ENCODE results near the gene NLRP6. TPM values are rescaled to one million over a fixed set of nuclear protein-coding genes. Genes with fewer than 3 reads are reported as not detected.

The NLRP6 gene
- total and polyA plus RNA-seq, 2 donors = 0.90 to 2.2 TPM

DNA sequence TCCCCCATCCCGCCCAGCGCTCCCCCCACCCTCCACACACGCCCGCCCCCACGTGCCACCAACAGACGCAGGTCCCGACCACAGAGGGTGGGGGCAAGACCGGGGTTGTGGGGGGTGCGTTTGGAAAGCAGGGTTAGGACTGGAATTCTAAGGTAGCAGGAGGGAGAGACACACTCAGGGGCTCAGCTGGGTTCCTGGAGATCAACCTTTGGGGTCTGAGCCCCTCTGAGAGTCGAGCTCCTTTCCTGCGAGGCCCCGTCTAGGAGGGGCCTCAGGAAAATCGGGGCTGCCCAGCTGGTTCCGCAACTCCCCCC, 11.1 kb downstream of the NLRP6 start:
- Histone ChIP-seq H3K27me3 (ENCODE audit: control insufficient read depth in 2 of 2, insufficient read depth in 1 of 2, low read length in 1 of 2) (peaks cover 6 to 18% of the 10 kb centered on the region in 2 donors), H3K9me3 (ENCODE audit: control insufficient read depth in 2 of 2, insufficient read depth in 1 of 2, low read length in 1 of 2) (no peaks in the 10 kb centered on the region), H3K36me3 (ENCODE audit: control insufficient read depth in 2 of 2, insufficient read depth in 2 of 2, low read length in 1 of 2) (peaks cover 9 to 34% of the 10 kb centered on the region in 2 donors), H3K4me3 (ENCODE audit: low read length in 2 of 2) (peak overlapping the region; percentile 58 to 60), H3K27ac (ENCODE audit: low read depth in 1 of 2, low read length in 1 of 2) (peak overlapping the region; percentile 46 to 93), H3K4me1 (ENCODE audit: control insufficient read depth in 2 of 2, insufficient read depth in 2 of 2, low read length in 2 of 2) (peaks cover 12 to 59% of the 10 kb centered on the region in 2 donors)
- WGBS = 11% methylated on average over 14 of the region's 14 CpGs
- peak in 2 of 9 donors; percentile 38 to 65 for DNase-seq (ENCODE audit: low read depth in 6 of 9, low spot score in 9 of 9)

DNA sequence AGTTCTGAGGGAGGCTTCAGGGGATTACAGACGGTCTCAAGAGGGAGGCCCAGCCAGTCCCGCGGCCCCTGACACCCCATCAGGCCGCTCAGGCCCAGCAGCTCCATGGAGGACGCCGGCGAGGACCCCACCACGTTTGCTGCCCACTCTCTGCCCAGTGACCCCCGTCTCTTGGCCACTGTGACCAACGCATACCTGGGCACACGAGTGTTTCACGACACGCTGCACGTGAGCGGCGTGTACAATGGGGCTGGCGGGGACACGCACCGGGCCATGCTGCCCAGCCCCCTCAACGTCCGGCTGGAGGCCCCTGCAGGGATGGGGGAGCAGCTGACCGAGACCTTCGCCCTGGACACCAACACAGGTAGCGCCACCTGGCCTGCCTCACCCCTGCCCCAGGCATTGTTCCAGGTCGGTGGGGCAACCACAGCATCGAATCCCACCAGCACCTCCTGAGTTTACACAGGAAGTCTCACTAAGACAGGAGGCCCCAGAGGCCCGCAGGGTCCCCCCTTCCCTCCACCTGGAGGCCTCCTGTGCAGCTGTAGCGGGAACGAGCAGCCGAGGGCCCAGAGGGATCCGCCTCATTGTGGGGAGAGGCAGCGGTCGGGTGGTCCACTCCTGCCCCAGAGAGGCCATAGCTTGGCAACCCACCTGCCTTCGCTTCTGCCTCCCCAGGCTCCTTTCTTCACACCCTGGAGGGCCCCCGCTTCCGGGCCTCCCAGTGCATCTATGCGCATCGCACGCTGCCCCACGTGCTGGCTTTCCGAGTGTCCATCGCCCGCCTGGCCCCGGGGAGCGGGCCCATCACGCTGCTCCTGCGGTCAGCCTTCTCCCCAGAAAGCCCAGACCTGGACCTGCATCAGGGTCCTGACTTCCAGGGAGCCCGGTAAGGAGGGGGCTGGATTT, 11.8 kb downstream of the NLRP6 start:
- no peaks in the 10 kb centered on the region for H3K9me3 ChIP-seq (ENCODE audit: control insufficient read depth in 2 of 2, insufficient read depth in 1 of 2, low read length in 1 of 2)
- peaks cover 12 to 59% of the 10 kb centered on the region in 2 donors for H3K4me1 ChIP-seq (ENCODE audit: control insufficient read depth in 2 of 2, insufficient read depth in 2 of 2, low read length in 2 of 2)
- H3K27ac ChIP-seq (ENCODE audit: low read depth in 1 of 2, low read length in 1 of 2) = peak overlapping the region; percentile 52 to 93
- H3K4me3 ChIP-seq (ENCODE audit: low read length in 2 of 2) = peak overlapping the region; percentile 58 to 60
- peaks cover 4 to 18% of the 10 kb centered on the region in 2 donors for H3K27me3 ChIP-seq (ENCODE audit: control insufficient read depth in 2 of 2, insufficient read depth in 1 of 2, low read length in 1 of 2)
- peaks cover 12 to 40% of the 10 kb centered on the region in 2 donors for H3K36me3 ChIP-seq (ENCODE audit: control insufficient read depth in 2 of 2, insufficient read depth in 2 of 2, low read length in 1 of 2)
- peak in 3 of 9 donors; percentile 49 to 79 (median 61) for DNase-seq (ENCODE audit: low read depth in 6 of 9, low spot score in 9 of 9)
- WGBS = 73% methylated on average over 48 of the region's 48 CpGs

DNA sequence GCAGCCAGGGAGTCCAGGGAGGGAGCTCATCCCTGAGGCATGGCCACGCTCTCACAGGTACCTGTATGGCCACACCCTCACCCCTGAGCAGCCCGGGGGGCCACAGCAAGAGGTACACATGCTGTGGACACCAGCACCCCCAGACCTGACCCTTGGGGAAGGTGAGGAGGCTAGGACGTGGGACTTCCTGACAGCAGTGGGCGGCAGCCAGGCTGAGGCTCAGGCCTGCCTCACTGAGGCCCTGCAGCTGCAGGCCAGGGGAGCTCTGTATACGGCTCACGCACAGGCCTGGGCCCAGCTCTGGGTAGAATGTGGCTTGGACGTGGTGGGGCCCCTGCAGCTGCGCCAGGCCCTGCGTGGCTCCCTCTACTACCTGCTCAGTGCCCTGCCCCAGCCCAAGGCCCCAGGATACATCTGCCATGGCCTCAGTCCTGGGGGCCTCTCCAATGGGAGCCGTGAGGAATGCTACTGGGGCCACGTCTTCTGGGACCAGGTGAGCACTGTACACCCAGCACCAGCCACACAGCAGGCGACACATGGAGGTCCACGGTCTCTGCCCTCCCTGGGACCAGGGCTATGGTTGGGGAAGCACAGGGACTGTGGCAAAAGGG, 12.5 kb downstream of the NLRP6 start:
- DNase-seq (ENCODE audit: low read depth in 6 of 9, low spot score in 9 of 9) = peak in 1 of 9 donors; percentile 34
- Histone ChIP-seq H3K27ac (ENCODE audit: low read depth in 1 of 2, low read length in 1 of 2) (peak overlapping the region in 1 of 2 donors; percentile 93), H3K27me3 (ENCODE audit: control insufficient read depth in 2 of 2, insufficient read depth in 1 of 2, low read length in 1 of 2) (peaks cover 4 to 18% of the 10 kb centered on the region in 2 donors), H3K4me1 (ENCODE audit: control insufficient read depth in 2 of 2, insufficient read depth in 2 of 2, low read length in 2 of 2) (peaks cover 12 to 63% of the 10 kb centered on the region in 2 donors), H3K4me3 (ENCODE audit: low read length in 2 of 2) (peak overlapping the region; percentile 58 to 60), H3K36me3 (ENCODE audit: control insufficient read depth in 2 of 2, insufficient read depth in 2 of 2, low read length in 1 of 2) (peaks cover 12 to 44% of the 10 kb centered on the region in 2 donors), H3K9me3 (ENCODE audit: control insufficient read depth in 2 of 2, insufficient read depth in 1 of 2, low read length in 1 of 2) (no peaks in the 10 kb centered on the region)
- WGBS = 86% methylated on average over 13 of the region's 13 CpGs

DNA sequence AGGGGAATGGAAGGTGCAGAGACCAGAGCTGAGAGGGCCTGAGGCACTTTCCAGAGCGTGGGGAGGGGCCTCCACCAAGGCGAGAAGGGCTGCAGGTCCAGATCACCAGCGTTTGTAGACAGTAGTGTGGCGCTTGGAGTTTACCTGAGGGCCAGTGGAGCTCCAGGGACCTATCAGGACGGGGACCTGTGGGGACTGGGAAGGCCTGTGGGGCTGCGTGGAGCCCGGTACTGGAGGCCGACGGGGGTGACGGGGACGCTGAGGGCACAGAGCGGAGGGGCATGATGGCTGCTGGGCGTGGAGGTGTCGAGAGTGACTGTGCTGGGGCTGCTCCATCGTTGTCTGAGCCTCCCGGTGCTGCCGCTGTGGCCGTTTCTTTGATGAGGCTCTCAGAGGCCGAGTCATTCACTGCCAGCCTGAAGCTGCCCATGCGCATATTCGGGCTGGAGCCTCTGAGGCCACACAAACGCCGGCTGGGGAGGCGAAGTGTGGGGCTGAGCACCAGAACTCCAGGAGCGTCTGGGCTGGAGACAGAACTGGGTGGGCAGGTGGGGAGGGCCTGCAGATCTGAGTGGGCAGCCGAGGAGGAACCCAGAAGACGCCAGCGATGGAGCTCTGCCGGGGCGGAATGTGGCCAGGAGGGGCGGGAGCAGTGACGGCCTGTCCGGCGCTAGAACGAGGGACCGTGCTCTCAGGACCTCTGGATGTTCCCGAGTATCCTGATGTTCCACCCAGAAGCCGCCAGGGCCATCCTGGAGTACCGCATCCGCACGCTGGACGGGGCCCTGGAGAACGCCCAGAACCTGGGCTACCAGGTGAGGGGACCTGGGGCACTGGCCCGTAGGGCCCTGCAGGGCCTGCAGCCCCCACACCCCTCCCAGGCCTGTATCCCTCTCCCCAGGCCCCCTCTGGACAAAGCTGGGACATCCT, 13.3 kb downstream of the NLRP6 start:
- WGBS = 97% methylated on average over 44 of the region's 44 CpGs
- H3K27me3 ChIP-seq (ENCODE audit: control insufficient read depth in 2 of 2, insufficient read depth in 1 of 2, low read length in 1 of 2) = peaks cover 0 to 18% of the 10 kb centered on the region in 2 donors
- peak overlapping the region in 1 of 2 donors; percentile 93 for H3K27ac ChIP-seq (ENCODE audit: low read depth in 1 of 2, low read length in 1 of 2)
- H3K36me3 ChIP-seq (ENCODE audit: control insufficient read depth in 2 of 2, insufficient read depth in 2 of 2, low read length in 1 of 2) = peaks cover 12 to 42% of the 10 kb centered on the region in 2 donors
- H3K4me3 ChIP-seq (ENCODE audit: low read length in 2 of 2) = no peak overlapping the region
- DNase-seq (ENCODE audit: low read depth in 6 of 9, low spot score in 9 of 9) = no peak
- H3K9me3 ChIP-seq (ENCODE audit: control insufficient read depth in 2 of 2, insufficient read depth in 1 of 2, low read length in 1 of 2) = no peaks in the 10 kb centered on the region
- H3K4me1 ChIP-seq (ENCODE audit: control insufficient read depth in 2 of 2, insufficient read depth in 2 of 2, low read length in 2 of 2) = peaks cover 12 to 65% of the 10 kb centered on the region in 2 donors

DNA sequence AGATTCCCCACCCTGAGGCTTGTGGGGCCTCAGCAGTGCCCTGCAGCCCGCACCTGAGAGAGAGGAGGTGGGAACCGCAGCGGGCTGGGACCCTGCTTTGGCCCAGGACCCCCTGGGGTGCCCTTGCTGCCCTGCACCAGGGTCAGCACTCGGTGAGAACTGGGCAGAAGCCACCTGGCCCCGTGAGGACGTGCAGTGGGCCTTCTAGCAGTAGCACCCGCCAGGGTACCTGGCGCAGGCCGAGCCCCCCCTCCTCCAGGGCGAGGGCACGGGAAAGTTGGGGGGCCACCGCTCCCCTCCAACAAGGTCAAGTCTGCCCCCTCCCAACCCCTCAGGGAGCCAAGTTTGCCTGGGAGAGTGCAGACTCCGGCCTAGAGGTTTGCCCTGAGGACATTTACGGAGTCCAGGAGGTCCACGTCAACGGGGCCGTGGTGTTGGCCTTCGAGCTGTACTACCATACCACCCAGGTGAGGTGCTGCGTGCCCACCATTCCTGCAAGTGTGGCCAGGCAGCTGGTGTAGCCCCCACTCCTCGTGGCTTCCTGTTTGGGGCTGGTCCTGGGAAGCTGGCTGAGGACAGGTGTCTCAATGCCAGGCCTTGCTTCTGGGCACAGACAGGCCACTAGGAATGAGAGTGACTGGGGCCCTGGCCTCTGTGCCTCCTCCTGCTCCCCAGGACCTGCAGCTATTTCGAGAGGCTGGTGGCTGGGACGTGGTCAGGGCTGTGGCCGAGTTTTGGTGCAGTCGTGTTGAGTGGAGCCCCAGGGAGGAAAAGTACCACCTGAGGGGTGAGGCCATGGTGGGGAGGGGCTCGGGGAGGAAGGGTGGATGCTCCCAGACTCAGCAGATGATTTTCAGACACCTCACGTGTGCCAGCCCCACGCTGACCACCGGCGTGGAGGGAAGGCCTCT, 14.3 kb downstream of the NLRP6 start:
- no peak for DNase-seq (ENCODE audit: low read depth in 6 of 9, low spot score in 9 of 9)
- Histone ChIP-seq H3K27me3 (ENCODE audit: control insufficient read depth in 2 of 2, insufficient read depth in 1 of 2, low read length in 1 of 2) (peaks cover 0 to 12% of the 10 kb centered on the region in 2 donors), H3K4me3 (ENCODE audit: low read length in 2 of 2) (no peak overlapping the region), H3K36me3 (ENCODE audit: control insufficient read depth in 2 of 2, insufficient read depth in 2 of 2, low read length in 1 of 2) (peaks cover 12 to 40% of the 10 kb centered on the region in 2 donors), H3K9me3 (ENCODE audit: control insufficient read depth in 2 of 2, insufficient read depth in 1 of 2, low read length in 1 of 2) (no peaks in the 10 kb centered on the region), H3K27ac (ENCODE audit: low read depth in 1 of 2, low read length in 1 of 2) (no peak overlapping the region), H3K4me1 (ENCODE audit: control insufficient read depth in 2 of 2, insufficient read depth in 2 of 2, low read length in 2 of 2) (peaks cover 10 to 66% of the 10 kb centered on the region in 2 donors)
- 94% methylated on average over 29 of the region's 29 CpGs for WGBS

DNA sequence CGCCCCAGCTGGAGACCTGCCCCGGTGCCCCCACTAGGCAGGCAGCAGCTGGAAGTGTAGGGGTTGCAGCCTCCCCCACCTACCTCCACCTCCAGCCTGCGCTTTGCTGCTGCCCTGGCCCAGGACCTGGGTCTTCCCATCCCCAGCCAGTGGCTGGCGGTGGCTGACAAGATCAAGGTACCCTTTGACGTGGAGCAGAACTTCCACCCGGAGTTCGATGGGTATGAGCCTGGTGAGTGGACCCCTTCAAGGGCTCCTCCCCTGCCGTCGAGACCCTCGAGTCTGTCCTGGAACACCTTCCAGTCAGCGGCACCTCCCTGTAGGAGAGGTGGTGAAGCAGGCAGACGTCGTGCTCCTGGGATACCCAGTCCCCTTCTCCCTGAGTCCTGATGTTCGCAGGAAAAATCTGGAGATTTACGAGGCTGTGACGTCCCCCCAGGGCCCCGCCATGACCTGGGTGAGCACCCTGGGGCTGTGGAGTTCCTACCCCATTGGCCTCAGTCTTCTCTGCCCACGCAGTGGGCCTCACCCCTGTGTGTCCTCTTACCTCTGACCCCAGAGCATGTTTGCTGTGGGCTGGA, 15.2 kb downstream of the NLRP6 start:
- no peak overlapping the region for H3K27ac ChIP-seq (ENCODE audit: low read depth in 1 of 2, low read length in 1 of 2)
- peaks cover 0 to 9% of the 10 kb centered on the region in 2 donors for H3K27me3 ChIP-seq (ENCODE audit: control insufficient read depth in 2 of 2, insufficient read depth in 1 of 2, low read length in 1 of 2)
- peaks cover 12 to 40% of the 10 kb centered on the region in 2 donors for H3K36me3 ChIP-seq (ENCODE audit: control insufficient read depth in 2 of 2, insufficient read depth in 2 of 2, low read length in 1 of 2)
- no peak overlapping the region for H3K4me3 ChIP-seq (ENCODE audit: low read length in 2 of 2)
- H3K9me3 ChIP-seq (ENCODE audit: control insufficient read depth in 2 of 2, insufficient read depth in 1 of 2, low read length in 1 of 2) = no peaks in the 10 kb centered on the region
- DNase-seq (ENCODE audit: low read depth in 6 of 9, low spot score in 9 of 9) = no peak
- 95% methylated on average over 18 of the region's 18 CpGs for WGBS
- H3K4me1 ChIP-seq (ENCODE audit: control insufficient read depth in 2 of 2, insufficient read depth in 2 of 2, low read length in 2 of 2) = peaks cover 10 to 66% of the 10 kb centered on the region in 2 donors

DNA sequence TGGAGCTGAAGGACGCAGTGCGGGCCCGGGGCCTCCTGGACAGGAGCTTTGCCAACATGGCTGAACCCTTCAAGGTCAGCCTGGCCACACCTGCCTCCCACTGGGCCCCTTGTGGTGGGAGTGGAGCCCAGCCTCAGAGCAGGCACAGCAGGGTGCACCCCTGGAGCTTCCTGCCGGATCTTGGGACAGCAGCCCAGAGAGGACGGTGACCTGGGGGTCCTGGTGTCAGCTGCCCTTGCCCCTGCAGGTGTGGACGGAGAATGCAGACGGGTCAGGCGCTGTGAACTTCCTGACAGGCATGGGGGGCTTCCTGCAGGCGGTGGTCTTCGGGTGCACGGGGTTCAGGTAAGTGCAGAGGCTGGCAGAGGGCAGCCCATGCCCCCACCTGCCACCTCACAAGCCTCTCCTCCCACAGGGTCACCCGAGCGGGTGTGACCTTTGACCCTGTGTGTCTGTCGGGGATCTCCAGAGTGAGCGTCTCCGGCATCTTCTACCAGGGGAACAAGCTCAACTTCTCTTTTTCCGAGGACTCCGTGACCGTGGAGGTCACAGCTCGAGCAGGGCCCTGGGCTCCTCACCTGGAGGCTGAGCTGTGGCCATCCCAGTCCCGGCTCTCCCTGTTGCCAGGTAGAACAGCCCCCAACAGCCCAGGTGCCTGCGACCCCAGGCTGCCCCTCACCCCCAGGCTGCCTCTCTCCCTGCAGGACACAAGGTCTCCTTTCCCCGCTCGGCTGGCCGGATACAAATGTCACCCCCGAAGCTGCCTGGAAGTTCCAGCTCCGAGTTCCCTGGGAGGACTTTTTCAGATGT, 15.8 kb downstream of the NLRP6 start:
- Histone ChIP-seq H3K4me3 (ENCODE audit: low read length in 2 of 2) (no peak overlapping the region), H3K4me1 (ENCODE audit: control insufficient read depth in 2 of 2, insufficient read depth in 2 of 2, low read length in 2 of 2) (peaks cover 10 to 67% of the 10 kb centered on the region in 2 donors), H3K9me3 (ENCODE audit: control insufficient read depth in 2 of 2, insufficient read depth in 1 of 2, low read length in 1 of 2) (no peaks in the 10 kb centered on the region), H3K27ac (ENCODE audit: low read depth in 1 of 2, low read length in 1 of 2) (no peak overlapping the region), H3K36me3 (ENCODE audit: control insufficient read depth in 2 of 2, insufficient read depth in 2 of 2, low read length in 1 of 2) (peaks cover 12 to 40% of the 10 kb centered on the region in 2 donors), H3K27me3 (ENCODE audit: control insufficient read depth in 2 of 2, insufficient read depth in 1 of 2, low read length in 1 of 2) (peaks cover 0 to 11% of the 10 kb centered on the region in 2 donors)
- no peak for DNase-seq (ENCODE audit: low read depth in 6 of 9, low spot score in 9 of 9)
- WGBS = 95% methylated on average over 27 of the region's 27 CpGs

Measured in thymus (tissue), 11 donors.